HepG2 (cell line): Measurements from ENCODE around the gene PIKFYVE. TPM values are rescaled to one million over a fixed set of nuclear protein-coding genes. Genes with fewer than 3 reads are reported as not detected.

ENCODE experiments used
- ATM ChIP-seq: fragments of 450-650 bp; IDR thresholded peaks from 2 replicates; pipeline ENCODE4 v1.7.1; 2017; ENCODE audit warnings: mild to moderate bottlenecking, borderline replicate concordance
- CAMTA2 ChIP-seq: sonication (generic); formaldehyde crosslinking; IDR thresholded peaks from 2 replicates; pipeline ENCODE4 v1.4.0; 2020; ENCODE audit warnings: mild to moderate bottlenecking, missing genetic modification reagents, borderline replicate concordance
- CBX5 ChIP-seq: sonication (generic); formaldehyde crosslinking; IDR thresholded peaks from 2 replicates; pipeline ENCODE4 v1.4.0; 2020; ENCODE audit warnings: missing genetic modification reagents, borderline replicate concordance
- DZIP1 ChIP-seq: sonication (generic); formaldehyde crosslinking; IDR thresholded peaks from 2 replicates; pipeline ENCODE4 v1.5.0; 2020; ENCODE audit warnings: mild to moderate bottlenecking, missing genetic modification reagents
- FOXO1 ChIP-seq: sonication (generic); formaldehyde crosslinking; IDR thresholded peaks from 2 replicates; pipeline ENCODE4 v1.4.0; 2020; ENCODE audit warnings: missing genetic modification reagents
- IRF1 ChIP-seq: sonication (generic); formaldehyde crosslinking; IDR thresholded peaks from 2 replicates; pipeline ENCODE4 v1.4.0; 2020; ENCODE audit warnings: low read depth, mild to moderate bottlenecking, missing genetic modification reagents
- LCORL ChIP-seq, 2 experiments: fragments of 450-650 bp in 1 of 2; sonication (generic) in 1 of 2; formaldehyde crosslinking in 1 of 2; IDR thresholded peaks; 2 replicates each; pipeline versions ENCODE4 v1.5.0 to v1.6.1; 2017 to 2020; ENCODE audit warnings: antibody characterized with exemption in 1 of 2, missing genetic modification reagents in 1 of 2
- TBX2 ChIP-seq: sonication (generic); formaldehyde crosslinking; IDR thresholded peaks from 2 replicates; pipeline ENCODE4 v1.5.0; 2020; ENCODE audit warnings: missing genetic modification reagents, mild to moderate bottlenecking, borderline replicate concordance
- TEAD3 ChIP-seq: optimal IDR thresholded peaks from 2 replicates; pipeline ENCODE3; 2016; ENCODE audit warnings: borderline replicate concordance
- ZNF230 ChIP-seq: sonication (generic); formaldehyde crosslinking; IDR thresholded peaks from 2 replicates; pipeline ENCODE4 v1.4.0; 2020; ENCODE audit warnings: mild to moderate bottlenecking, missing genetic modification reagents
- ZNF432 ChIP-seq: sonication (generic); formaldehyde crosslinking; IDR thresholded peaks from 2 replicates; pipeline ENCODE4 v1.5.0; 2020; ENCODE audit warnings: missing genetic modification reagents, mild to moderate bottlenecking, borderline replicate concordance
- ZNF549 ChIP-seq: sonication (generic); formaldehyde crosslinking; IDR thresholded peaks from 2 replicates; pipeline ENCODE4 v1.5.0; 2020; ENCODE audit warnings: missing genetic modification reagents
- ZNF577 ChIP-seq: sonication (generic); formaldehyde crosslinking; IDR thresholded peaks from 2 replicates; pipeline ENCODE4 v1.4.0; 2020; ENCODE audit warnings: mild to moderate bottlenecking, low read depth, missing genetic modification reagents, borderline replicate concordance
- ZNF597 ChIP-seq: sonication (generic); formaldehyde crosslinking; IDR thresholded peaks from 2 replicates; pipeline ENCODE4 v1.5.0; 2020; ENCODE audit warnings: missing genetic modification reagents
- ZNF687 ChIP-seq: sonication (generic); formaldehyde crosslinking; IDR thresholded peaks from 2 replicates; pipeline ENCODE4 v1.5.1; 2020; ENCODE audit warnings: mild to moderate bottlenecking, missing genetic modification reagents, moderate library complexity
- ZNF740 ChIP-seq: sonication (generic); formaldehyde crosslinking; IDR thresholded peaks from 2 replicates; pipeline ENCODE4 v1.4.0; 2020; ENCODE audit warnings: missing genetic modification reagents
- ZNF768 ChIP-seq: sonication (generic); formaldehyde crosslinking; IDR thresholded peaks from 2 replicates; pipeline ENCODE4 v1.4.0; 2020; ENCODE audit warnings: missing genetic modification reagents
- ZNF773 ChIP-seq: sonication (generic); formaldehyde crosslinking; IDR thresholded peaks from 2 replicates; pipeline ENCODE4 v1.4.0; 2020; ENCODE audit warnings: missing genetic modification reagents, borderline replicate concordance
- ZNF841 ChIP-seq: sonication (generic); formaldehyde crosslinking; IDR thresholded peaks from 2 replicates; pipeline ENCODE4 v1.8.1; 2023; ENCODE audit warnings: missing genetic modification reagents, borderline replicate concordance
- polyA plus RNA-seq, 8 experiments: library from polyadenylated mRNA; depleted of rRNA in 3 of 8; stranded (reverse) in 7 of 8; unstranded in 1 of 8; fragments of >200 nt; fragmentation: Illumina TruSeq in 4 of 8; extraction: Trizol in 4 of 8; gene quantifications; 2 replicates each; pipeline versions ENCODE4 v1.2.1 to v1.2.3, GENCODE V29; 2011 to 2016; ENCODE audit warnings: low read depth in 4 of 8, missing spikeins in 1 of 8, mixed read lengths in 1 of 8; ENCODE audit not compliant: insufficient read depth in 1 of 8
- total RNA-seq, 5 experiments: library from RNA; depleted of rRNA; stranded (reverse); fragments of >200 nt; fragmentation: Illumina TruSeq; extraction: Trizol; gene quantifications; 2 replicates each; pipeline ENCODE4 v1.2.3, GENCODE V29; 2016; ENCODE audit warnings: low read depth in 1 of 5

The PIKFYVE gene
- total and polyA plus RNA-seq, 2 of the 13 experiments (the other 11 are each of a cell fraction or from before 2014, with no cell fraction given) = 20.2 to 21.7 TPM

- no peak for TF ChIP-seq ZNF432 (CRISPR knock-in tag)
- peak; percentile 36 for TF ChIP-seq ZNF230 (CRISPR knock-in tag)
- no peak for TF ChIP-seq ZNF549
- peak; percentile 84; the same call in 1 of the 2 replicates for TF ChIP-seq CBX5 (CRISPR knock-in tag)
- TF ChIP-seq ZNF740 (CRISPR knock-in tag) = peak; percentile 99
- TF ChIP-seq FOXO1 = peak; percentile 83
- no peak for TF ChIP-seq ZNF773
- peak; percentile 95 for TF ChIP-seq TBX2
- TF ChIP-seq TEAD3 = peak; percentile 63
- 0 out of 2 replicates have a peak, but pooled peaks have one; percentile 63 for TF ChIP-seq ZNF841 (CRISPR knock-in tag)
- peak; percentile 74 for TF ChIP-seq ZNF768 (CRISPR knock-in tag)
- peak; percentile 98 for TF ChIP-seq ZNF687 (CRISPR knock-in tag)
- no peak for TF ChIP-seq ATM
- 0 out of 2 replicates have a peak, but pooled peaks have one; percentile 49 for TF ChIP-seq ZNF597 (CRISPR knock-in tag)
- TF ChIP-seq ZNF577 (CRISPR knock-in tag) = no peak
- TF ChIP-seq IRF1 (CRISPR knock-in tag) = peak; percentile 51; the same call in 1 of the 2 replicates
- TF ChIP-seq DZIP1 (CRISPR knock-in tag) = peak; percentile 77; the same call in 1 of the 2 replicates
- TF ChIP-seq LCORL (IDR thresholded peaks at IDR 0.05) = peak; percentile 89
- TF ChIP-seq LCORL (CRISPR knock-in tag; IDR thresholded peaks at IDR 0.05) = peak; percentile 96
- peak; percentile 76; the same call in 1 of the 2 replicates for TF ChIP-seq CAMTA2
Observed at GRCh38 chr2:208265801-208266552, at the start of gene PIKFYVE (continued).
